HepG2 (cell line): ENCODE results near the gene CEP120. TPM values are rescaled to one million over a fixed set of nuclear protein-coding genes. Genes with fewer than 3 reads are reported as not detected.

Experiments
- ARHGAP35 ChIP-seq: sonication (generic); formaldehyde crosslinking; IDR thresholded peaks from 2 replicates; pipeline ENCODE4 v1.9.0; 2022; ENCODE audit warnings: mild to moderate bottlenecking, inconsistent platforms, moderate library complexity, missing genetic modification reagents, borderline replicate concordance
- BRCA1 ChIP-seq: sonication (generic); formaldehyde crosslinking; IDR thresholded peaks from 2 replicates; pipeline ENCODE4 v1.4.0; 2020; ENCODE audit warnings: missing genetic modification reagents
- HCFC1 ChIP-seq: fragments of 150-350 bp; IDR thresholded peaks from 2 replicates; pipeline ENCODE4 v1.6.1; 2014; ENCODE audit warnings: low read depth, low read length
- HOXA3 ChIP-seq: sonication (generic); formaldehyde crosslinking; IDR thresholded peaks from 2 replicates; pipeline ENCODE4 v1.5.0; 2020; ENCODE audit warnings: missing genetic modification reagents
- MYC ChIP-seq: sonication (generic); formaldehyde crosslinking; IDR thresholded peaks from 2 replicates; pipeline ENCODE4 v1.9.0; 2021; ENCODE audit warnings: missing genetic modification reagents, borderline replicate concordance
- NPAS2 ChIP-seq: sonication (generic); formaldehyde crosslinking; IDR thresholded peaks from 2 replicates; pipeline ENCODE4 v1.8.0; 2022; ENCODE audit warnings: mild to moderate bottlenecking, missing genetic modification reagents, borderline replicate concordance
- SAFB2 ChIP-seq: sonication (generic); formaldehyde crosslinking; IDR thresholded peaks from 2 replicates; pipeline ENCODE4 v1.5.1; 2020; ENCODE audit warnings: missing genetic modification reagents, low read depth, mild to moderate bottlenecking, borderline replicate concordance
- SPEN ChIP-seq: sonication (generic); formaldehyde crosslinking; IDR thresholded peaks from 2 replicates; pipeline ENCODE4 v1.5.1; 2020; ENCODE audit warnings: low read depth, mild to moderate bottlenecking, missing genetic modification reagents
- ZBTB4 ChIP-seq: sonication (generic); formaldehyde crosslinking; IDR thresholded peaks from 2 replicates; pipeline ENCODE4 v1.4.0; 2020; ENCODE audit warnings: missing genetic modification reagents, mild to moderate bottlenecking, borderline replicate concordance
- ZBTB7B ChIP-seq: sonication (generic); formaldehyde crosslinking; IDR thresholded peaks from 2 replicates; pipeline ENCODE4 v1.4.0; 2020; ENCODE audit warnings: missing genetic modification reagents
- ZC3H4 ChIP-seq: sonication (generic); formaldehyde crosslinking; IDR thresholded peaks from 2 replicates; pipeline ENCODE4 v1.4.0; 2020; ENCODE audit warnings: missing genetic modification reagents, borderline replicate concordance
- ZMAT3 ChIP-seq: sonication (generic); formaldehyde crosslinking; conservative IDR thresholded peaks from 2 replicates; pipeline ENCODE4 v1.7.0; 2021; ENCODE audit warnings: missing genetic modification reagents
- ZNF329 ChIP-seq: sonication (generic); formaldehyde crosslinking; IDR thresholded peaks from 2 replicates; pipeline ENCODE4 v1.9.0; 2021; ENCODE audit warnings: low read depth, mild to moderate bottlenecking, missing genetic modification reagents
- ZNF775 ChIP-seq: sonication (generic); formaldehyde crosslinking; IDR thresholded peaks from 2 replicates; pipeline ENCODE4 v1.4.0; 2020; ENCODE audit warnings: missing genetic modification reagents, mild to moderate bottlenecking, moderate library complexity, borderline replicate concordance
- polyA plus RNA-seq, 8 experiments: library from polyadenylated mRNA; depleted of rRNA in 3 of 8; stranded (reverse) in 7 of 8; unstranded in 1 of 8; fragments of >200 nt; fragmentation: Illumina TruSeq in 4 of 8; extraction: Trizol in 4 of 8; gene quantifications; 2 replicates each; pipeline versions ENCODE4 v1.2.1 to v1.2.3, GENCODE V29; 2011 to 2016; ENCODE audit warnings: low read depth in 4 of 8, missing spikeins in 1 of 8, mixed read lengths in 1 of 8; ENCODE audit not compliant: insufficient read depth in 1 of 8
- total RNA-seq, 5 experiments: library from RNA; depleted of rRNA; stranded (reverse); fragments of >200 nt; fragmentation: Illumina TruSeq; extraction: Trizol; gene quantifications; 2 replicates each; pipeline ENCODE4 v1.2.3, GENCODE V29; 2016; ENCODE audit warnings: low read depth in 1 of 5
- TF ChIP-seq, protein P1 (sequence below): sonication (generic); formaldehyde crosslinking; IDR thresholded peaks from 2 replicates; pipeline ENCODE4 v1.5.1; 2020; ENCODE audit warnings: mild to moderate bottlenecking, missing genetic modification reagents, borderline replicate concordance
- TF ChIP-seq, protein P2 (sequence below): sonication (generic); formaldehyde crosslinking; IDR thresholded peaks from 2 replicates; pipeline ENCODE4 v1.4.0; 2020; ENCODE audit warnings: missing genetic modification reagents, low read depth, mild to moderate bottlenecking, borderline replicate concordance
- TF ChIP-seq, protein P3 (sequence below): sonication (generic); formaldehyde crosslinking; IDR thresholded peaks from 2 replicates; pipeline ENCODE4 v1.4.0; 2020; ENCODE audit warnings: missing genetic modification reagents

CEP120 gene
- total and polyA plus RNA-seq, 2 of the 13 experiments (the other 11 are each of a cell fraction or from before 2014, with no cell fraction given) = 8.0 to 14.7 TPM

GRCh38 chr5:123423278-123424149 lies at the start of gene CEP120 (continued):
- TF ChIP-seq HCFC1 (peak; percentile 45; the same call in 1 of the 2 replicates), SAFB2 (CRISPR knock-in tag) (0 out of 2 replicates have a peak, but pooled peaks have one; percentile 35), BRCA1 (no peak), MYC (CRISPR knock-in tag) (peak; percentile 56; the same call in 1 of the 2 replicates), ZBTB4 (CRISPR knock-in tag) (peak; percentile 71; the same call in 1 of the 2 replicates), ZC3H4 (CRISPR knock-in tag) (0 out of 2 replicates have a peak, but pooled peaks have one; percentile 42), SPEN (CRISPR knock-in tag) (peak; percentile 88), NPAS2 (CRISPR knock-in tag) (no peak), ZNF329 (CRISPR knock-in tag) (peak; percentile 67; the same call in 1 of the 2 replicates), HOXA3 (CRISPR knock-in tag) (peak; percentile 86), ZNF775 (no peak), ARHGAP35 (CRISPR knock-in tag) (no peak; the same call in 1 of the 2 replicates), ZMAT3 (CRISPR knock-in tag) (peak; percentile 88), ZBTB7B (no peak)
- TF ChIP-seq, protein P1, sequence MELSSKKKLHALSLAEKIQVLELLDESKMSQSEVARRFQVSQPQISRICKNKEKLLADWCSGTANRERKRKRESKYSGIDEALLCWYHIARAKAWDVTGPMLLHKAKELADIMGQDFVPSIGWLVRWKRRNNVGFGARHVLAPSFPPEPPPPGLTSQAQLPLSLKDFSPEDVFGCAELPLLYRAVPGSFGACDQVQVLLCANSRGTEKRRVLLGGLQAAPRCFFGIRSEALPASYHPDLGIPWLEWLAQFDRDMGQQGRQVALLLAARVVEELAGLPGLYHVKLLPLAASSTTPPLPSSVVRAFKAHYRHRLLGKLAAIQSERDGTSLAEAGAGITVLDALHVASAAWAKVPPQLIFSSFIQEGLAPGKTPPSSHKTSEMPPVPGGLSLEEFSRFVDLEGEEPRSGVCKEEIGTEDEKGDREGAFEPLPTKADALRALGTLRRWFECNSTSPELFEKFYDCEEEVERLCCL (CRISPR knock-in tag) = no peak
- TF ChIP-seq, protein P2, sequence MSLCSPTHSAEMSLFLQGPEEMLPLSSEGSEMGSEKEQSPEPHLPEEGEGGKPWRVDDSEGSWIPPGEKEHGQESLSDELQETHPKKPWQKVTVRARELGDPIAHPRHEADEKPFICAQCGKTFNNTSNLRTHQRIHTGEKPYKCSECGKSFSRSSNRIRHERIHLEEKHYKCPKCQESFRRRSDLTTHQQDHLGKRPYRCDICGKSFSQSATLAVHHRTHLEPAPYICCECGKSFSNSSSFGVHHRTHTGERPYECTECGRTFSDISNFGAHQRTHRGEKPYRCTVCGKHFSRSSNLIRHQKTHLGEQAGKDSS (CRISPR knock-in tag) = peak; percentile 83; the same call in 1 of the 2 replicates
- TF ChIP-seq, protein P3, sequence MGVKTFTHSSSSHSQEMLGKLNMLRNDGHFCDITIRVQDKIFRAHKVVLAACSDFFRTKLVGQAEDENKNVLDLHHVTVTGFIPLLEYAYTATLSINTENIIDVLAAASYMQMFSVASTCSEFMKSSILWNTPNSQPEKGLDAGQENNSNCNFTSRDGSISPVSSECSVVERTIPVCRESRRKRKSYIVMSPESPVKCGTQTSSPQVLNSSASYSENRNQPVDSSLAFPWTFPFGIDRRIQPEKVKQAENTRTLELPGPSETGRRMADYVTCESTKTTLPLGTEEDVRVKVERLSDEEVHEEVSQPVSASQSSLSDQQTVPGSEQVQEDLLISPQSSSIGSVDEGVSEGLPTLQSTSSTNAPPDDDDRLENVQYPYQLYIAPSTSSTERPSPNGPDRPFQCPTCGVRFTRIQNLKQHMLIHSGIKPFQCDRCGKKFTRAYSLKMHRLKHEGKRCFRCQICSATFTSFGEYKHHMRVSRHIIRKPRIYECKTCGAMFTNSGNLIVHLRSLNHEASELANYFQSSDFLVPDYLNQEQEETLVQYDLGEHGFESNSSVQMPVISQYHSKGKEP = 0 out of 2 replicates have a peak, but pooled peaks have one; percentile 59
